Heart right ventricle (tissue), 16 donors: ENCODE data around the gene PARD3. TPM values are rescaled to one million over a fixed set of nuclear protein-coding genes. Genes with fewer than 3 reads are reported as not detected.

Source experiments
- ATAC-seq, 8 donors: fragments of 200-7000 bp; cut with Tn5 transposase; one replicate each; pipeline ENCODE4 v1.9.1; 2020; ENCODE audit warnings: mild to moderate bottlenecking in 8 of 8, moderate library complexity in 8 of 8, moderate number of reproducible peaks in 1 of 8
- DNase-seq, 2 donors: peaks; one replicate each; pipeline ENCODE4 v3.0.0-alpha.2; 2020
- H3K27ac ChIP-seq, 10 donors: fragments of 200-600 bp; sonication (generic) in 2 of 10; one replicate each; pipeline versions ENCODE4 v1.5.0 to v1.8.0; 2020 to 2022; ENCODE audit warnings: mild to moderate bottlenecking in 3 of 10
- H3K27me3 ChIP-seq, 7 donors: fragments of 200-600 bp; one replicate each; pipeline ENCODE4 v1.8.0; 2021 to 2022; ENCODE audit warnings: mild to moderate bottlenecking in 2 of 7
- H3K36me3 ChIP-seq, 9 donors: fragments of 200-600 bp; sonication (generic) in 1 of 9; one replicate each; pipeline versions ENCODE4 v1.5.0 to v1.8.0; 2020 to 2022; ENCODE audit warnings: mild to moderate bottlenecking in 2 of 9
- H3K4me1 ChIP-seq, 9 donors: fragments of 200-600 bp; sonication (generic) in 1 of 9; one replicate each; pipeline versions ENCODE4 v1.5.0 to v1.8.0; 2020 to 2022; ENCODE audit warnings: mild to moderate bottlenecking in 4 of 9
- H3K4me3 ChIP-seq, 10 donors: fragments of 200-600 bp; sonication (generic) in 2 of 10; one replicate each; pipeline versions ENCODE4 v1.5.0 to v1.8.0; 2020 to 2022; ENCODE audit warnings: mild to moderate bottlenecking in 7 of 10, moderate library complexity in 2 of 10
- H3K9me3 ChIP-seq, 11 donors: fragments of 200-600 bp in 10 of 11; sonication (generic) in 2 of 11; one replicate each; pipeline versions ENCODE4 v1.5.0 to v1.8.0; 2013 to 2022; ENCODE audit warnings: mild to moderate bottlenecking in 2 of 11, control low read depth in 1 of 11, moderate library complexity in 1 of 11
- WGBS, 2 donors: extraction: QIAGEN DNeasy Blood & Tissue Kit; methylation state at CpG; one replicate each; pipeline ENCODE4 v1.1.7; 2013; ENCODE audit warnings: inconsistent platforms in 1 of 2; 5-methylcytosine and 5-hydroxymethylcytosine counted together
- intact Hi-C, 10 donors: fragments of 100-400 bp; cut with DNase I; formaldehyde crosslinking; loops; one replicate each; pipeline versions ENCODE4 v1.11.1 to v1.14.2; 2022
- polyA plus RNA-seq, 2 donors: library from polyadenylated mRNA; stranded (reverse); fragments of 200-250 nt; gene quantifications; one replicate each; pipeline ENCODE4 v1.2.3, GENCODE V29; 2013
- total RNA-seq, 10 donors: library from RNA; stranded (reverse); fragmentation: NEBNext Ultra II Directional in 3 of 10; extraction: Animal tissue kit (Norgen Biotek cat#: 25700) in 3 of 10; gene quantifications; one replicate each; pipeline versions ENCODE4 v1.2.1 to v1.2.4, GENCODE V29; 2021 to 2023
- TF ChIP-seq, protein P1 (sequence below), 9 donors: fragments of 200-600 bp; sonication (generic) in 2 of 9; IDR thresholded peaks; one replicate each; pipeline versions ENCODE4 v1.5.0 to v1.8.0; 2021 to 2022; ENCODE audit warnings: antibody characterized with exemption in 9 of 9, mild to moderate bottlenecking in 5 of 9, moderate library complexity in 1 of 9
- donor health status: Arrhythmogenic right ventricular cardiomyopathy.
- donor health status: ischemic (EF 13 %, LVEDD 7.1; RV severe dilation, severe dysfunction).
- donor health status: healthy with polysubstance abuse.
- donor health status: DM: no; HTN: yes; CAD: no.
- donor health status: DM: no; HTN: no; CAD: no.
- donor health status: ischemic (EF 25% LVEDD 6.9; RV normal size, moderate dysfunction).
- donor health status: ischemic (EF 25% LVEDD 5.7; RV mildly dilated, moderate dysfunction).
- donor health status: healthy.
- donor health status: DM: yes; HTN: yes; CAD: no.
- donor health status: Ischemic cardiomyopathy.
- donor health status: ischemic (EF 35%, LVEDD 5.7; RV mildly dilated, moderate dysfunction).
- donor health status: nonischemic (EF 11% LVEDD 7.7; RV severe dilation, severe dysfunction).
- donor health status: DM: yes; HTN: yes; CAD: no.
- donor health status: PGD.
- donor health status: ischemic (EF 29% LVEDD 5.4; RV normal size, mild dysfunction).
- donor health status: nonischemic (EF 23%, LVEDD 6.1; RV moderate dilation, normal function).

Gene PARD3
- total and polyA plus RNA-seq, 12 donors: 19.7 to 41.8 (median 34.2) TPM

DNA sequence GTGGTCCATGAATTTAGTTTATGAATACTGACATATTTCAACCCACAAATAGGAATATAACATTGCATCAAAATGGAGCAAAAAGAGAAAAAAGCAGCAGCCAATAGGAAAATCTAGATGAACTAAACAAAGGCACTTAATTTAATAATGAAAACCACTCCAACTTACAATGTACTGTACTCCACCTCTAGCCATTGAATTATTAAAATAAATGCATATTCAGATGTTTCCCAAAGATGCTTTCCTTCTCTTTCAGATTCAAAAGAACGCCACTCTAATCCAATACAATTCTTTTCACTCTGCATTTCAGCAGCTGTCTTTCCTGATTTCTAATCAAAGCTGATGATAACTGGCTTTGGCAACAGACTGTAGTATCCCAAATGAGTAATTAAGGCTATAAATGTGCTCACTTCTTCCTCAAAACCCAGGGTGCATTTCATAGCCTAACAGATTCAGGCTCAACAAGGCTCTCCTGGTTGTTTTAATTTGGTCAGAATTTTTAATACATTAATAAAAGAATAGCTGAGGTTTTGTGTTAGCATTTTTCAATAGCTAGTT lies 577.1 kb downstream of the PARD3 start:
- Histone ChIP-seq H3K27me3 (no peaks in the 10 kb centered on the region), H3K4me1 (peaks cover 0 to 14% (median 0%) of the 10 kb centered on the region in 9 donors), H3K4me3 (no peak overlapping the region), H3K36me3 (no peaks in the 10 kb centered on the region), H3K27ac (no peak overlapping the region), H3K9me3 (no peaks in the 10 kb centered on the region)
- intact Hi-C loops: no loop called here
- WGBS, 2 donors: 51 to 73% methylated on average over 1 of the region's 1 CpG
- DNase-seq (no peak), ATAC-seq (no peak)
- TF ChIP-seq, protein P1, sequence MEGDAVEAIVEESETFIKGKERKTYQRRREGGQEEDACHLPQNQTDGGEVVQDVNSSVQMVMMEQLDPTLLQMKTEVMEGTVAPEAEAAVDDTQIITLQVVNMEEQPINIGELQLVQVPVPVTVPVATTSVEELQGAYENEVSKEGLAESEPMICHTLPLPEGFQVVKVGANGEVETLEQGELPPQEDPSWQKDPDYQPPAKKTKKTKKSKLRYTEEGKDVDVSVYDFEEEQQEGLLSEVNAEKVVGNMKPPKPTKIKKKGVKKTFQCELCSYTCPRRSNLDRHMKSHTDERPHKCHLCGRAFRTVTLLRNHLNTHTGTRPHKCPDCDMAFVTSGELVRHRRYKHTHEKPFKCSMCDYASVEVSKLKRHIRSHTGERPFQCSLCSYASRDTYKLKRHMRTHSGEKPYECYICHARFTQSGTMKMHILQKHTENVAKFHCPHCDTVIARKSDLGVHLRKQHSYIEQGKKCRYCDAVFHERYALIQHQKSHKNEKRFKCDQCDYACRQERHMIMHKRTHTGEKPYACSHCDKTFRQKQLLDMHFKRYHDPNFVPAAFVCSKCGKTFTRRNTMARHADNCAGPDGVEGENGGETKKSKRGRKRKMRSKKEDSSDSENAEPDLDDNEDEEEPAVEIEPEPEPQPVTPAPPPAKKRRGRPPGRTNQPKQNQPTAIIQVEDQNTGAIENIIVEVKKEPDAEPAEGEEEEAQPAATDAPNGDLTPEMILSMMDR (IDR thresholded peaks at IDR 0.05): no peak

DNA sequence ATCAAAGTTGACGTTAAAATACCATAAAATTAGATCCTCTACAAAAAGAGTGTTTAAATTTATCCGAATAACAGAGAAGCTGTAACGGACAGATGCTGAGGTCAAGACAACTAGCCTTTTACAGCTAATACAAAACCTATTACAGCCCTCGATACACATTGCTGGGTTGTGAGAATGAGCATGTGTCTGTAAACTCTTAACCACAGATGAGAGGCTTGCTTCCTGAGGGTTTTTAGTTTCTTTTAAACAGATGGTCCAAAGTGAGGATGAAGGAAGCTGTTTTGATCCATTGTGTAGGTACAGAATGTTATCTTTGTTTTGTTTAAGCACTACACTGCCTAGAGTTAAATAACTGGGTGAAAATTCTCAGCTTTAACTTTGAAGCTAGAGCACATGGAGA lies 578.2 kb downstream of the PARD3 start:
- Histone ChIP-seq H3K27me3 (no peaks in the 10 kb centered on the region), H3K4me1 (peaks cover 0 to 17% (median 1%) of the 10 kb centered on the region in 9 donors), H3K27ac (no peak overlapping the region), H3K36me3 (no peaks in the 10 kb centered on the region), H3K9me3 (no peaks in the 10 kb centered on the region), H3K4me3 (no peak overlapping the region)
- TF ChIP-seq, protein P1 (IDR thresholded peaks at IDR 0.05): no peak
- ATAC-seq (no peak), DNase-seq (no peak)
- intact Hi-C loops: no loop called here
- 87 to 89% methylated on average over 4 of the region's 4 CpGs for WGBS, 2 donors

DNA sequence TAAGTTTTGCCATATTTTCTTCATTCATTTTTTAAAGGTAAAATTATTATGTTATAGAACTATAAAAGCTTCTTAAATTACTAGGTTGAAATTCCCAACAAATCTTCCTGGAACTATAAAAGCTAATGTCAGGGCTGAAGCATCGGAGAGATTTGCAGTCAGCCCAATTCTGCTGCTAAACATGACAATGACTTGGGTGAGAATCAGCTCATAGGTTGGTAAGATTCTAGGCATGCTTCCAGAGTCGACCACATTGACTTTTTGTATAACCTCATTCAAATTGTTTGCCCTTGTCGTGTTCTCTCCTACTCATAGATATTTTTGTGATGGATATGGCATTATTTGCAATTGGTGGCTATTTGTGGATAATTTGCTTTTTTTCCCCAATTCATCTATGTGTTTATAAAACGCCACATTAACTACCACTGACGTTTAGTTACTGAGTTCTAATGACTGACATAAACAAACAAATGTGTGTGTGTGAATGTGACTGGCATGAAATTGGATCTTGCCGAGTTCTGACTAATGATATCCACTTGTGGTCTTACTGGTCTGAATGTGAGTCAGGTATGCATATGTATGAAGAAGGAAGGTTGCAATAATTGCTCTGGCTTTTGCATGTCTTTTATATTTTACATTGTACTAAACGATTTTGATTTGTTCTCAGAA lies 579.8 kb downstream of the PARD3 start:
- 87% methylated on average over 7 of the region's 7 CpGs for WGBS, 2 donors
- ATAC-seq: no peak
- intact Hi-C loops: no loop called here

GRCh38 chr10:34232481-34232880 lies 582.6 kb downstream of the PARD3 start:
- H3K36me3 ChIP-seq: no peaks in the 10 kb centered on the region
- no peak for DNase-seq
- intact Hi-C loops: no loop called here
- WGBS, 2 donors: 92% methylated on average over 4 of the region's 4 CpGs
- ATAC-seq: no peak
- H3K27me3 ChIP-seq: no peaks in the 10 kb centered on the region
- H3K9me3 ChIP-seq: peaks cover 0 to 3% (median 0%) of the 10 kb centered on the region in 11 donors
- no peak overlapping the region for H3K4me3 ChIP-seq
- peak overlapping the region in 1 of 10 donors; percentile 58 for H3K27ac ChIP-seq
- H3K4me1 ChIP-seq: peaks cover 0 to 11% (median 7%) of the 10 kb centered on the region in 9 donors
- TF ChIP-seq, protein P1 (IDR thresholded peaks at IDR 0.05): no peak

More for the DNA sequence above, 579.8 kb downstream of the PARD3 start:
- DNase-seq: no peak
- H3K4me1 ChIP-seq: peaks cover 0 to 25% (median 7%) of the 10 kb centered on the region in 9 donors
- no peak overlapping the region for H3K4me3 ChIP-seq
- no peaks in the 10 kb centered on the region for H3K27me3 ChIP-seq
- no peaks in the 10 kb centered on the region for H3K36me3 ChIP-seq
- TF ChIP-seq, protein P1 (IDR thresholded peaks at IDR 0.05): no peak
- H3K27ac ChIP-seq: no peak overlapping the region
- H3K9me3 ChIP-seq: no peaks in the 10 kb centered on the region
